HEK293T (cell line): ENCODE data around the gene IL17RE.

Experiments used
- ARNT ChIP-seq: fragments of 450-650 bp; IDR thresholded peaks from 2 replicates; pipeline ENCODE4 v1.6.1; 2017; ENCODE audit warnings: mild to moderate bottlenecking
- ELF4 ChIP-seq: fragments of 450-650 bp; IDR thresholded peaks from 2 replicates; pipeline ENCODE4 v1.6.1; 2017; ENCODE audit warnings: antibody characterized with exemption
- FOXA1 ChIP-seq: fragments of 450-650 bp; IDR thresholded peaks from 2 replicates; pipeline ENCODE4 v1.6.1; 2016; ENCODE audit warnings: mild to moderate bottlenecking
- FOXM1 ChIP-seq: fragments of 450-650 bp; IDR thresholded peaks from 2 replicates; pipeline ENCODE4 v1.6.1; 2017; ENCODE audit warnings: mild to moderate bottlenecking, borderline replicate concordance
- HDGF ChIP-seq: fragments of 450-650 bp; IDR thresholded peaks from 2 replicates; pipeline ENCODE4 v1.6.1; 2017; ENCODE audit warnings: antibody characterized with exemption, borderline replicate concordance
- LEF1 ChIP-seq: fragments of 450-650 bp; IDR thresholded peaks from 2 replicates; pipeline ENCODE4 v1.6.1; 2017; ENCODE audit warnings: mild to moderate bottlenecking, borderline replicate concordance
- NFRKB ChIP-seq: fragments of 450-650 bp; IDR thresholded peaks from 2 replicates; pipeline ENCODE4 v1.6.1; 2016; ENCODE audit warnings: mild to moderate bottlenecking, moderate library complexity
- SP1 ChIP-seq: fragments of 450-650 bp; IDR thresholded peaks from 2 replicates; pipeline ENCODE4 v1.6.1; 2017
- SUZ12 ChIP-seq: fragments of 450-650 bp; IDR thresholded peaks from 2 replicates; pipeline ENCODE4 v1.6.1; 2016; ENCODE audit warnings: mild to moderate bottlenecking
- TARDBP ChIP-seq: fragments of 450-650 bp; IDR thresholded peaks from 2 replicates; pipeline ENCODE4 v1.6.1; 2016
- TF ChIP-seq, protein P1 (sequence below): fragments of 450-650 bp; IDR thresholded peaks from 2 replicates; pipeline ENCODE4 v1.6.1; 2016

GRCh38 chr3:9930804-9931418, 28.3 kb downstream of the IL17RE start:
- no peak for TF ChIP-seq LEF1
- no peak for TF ChIP-seq SUZ12
- TF ChIP-seq ELF4: no peak
- TF ChIP-seq FOXM1: no peak
- TF ChIP-seq FOXA1: no peak
- no peak for TF ChIP-seq TARDBP
- TF ChIP-seq, protein P1, sequence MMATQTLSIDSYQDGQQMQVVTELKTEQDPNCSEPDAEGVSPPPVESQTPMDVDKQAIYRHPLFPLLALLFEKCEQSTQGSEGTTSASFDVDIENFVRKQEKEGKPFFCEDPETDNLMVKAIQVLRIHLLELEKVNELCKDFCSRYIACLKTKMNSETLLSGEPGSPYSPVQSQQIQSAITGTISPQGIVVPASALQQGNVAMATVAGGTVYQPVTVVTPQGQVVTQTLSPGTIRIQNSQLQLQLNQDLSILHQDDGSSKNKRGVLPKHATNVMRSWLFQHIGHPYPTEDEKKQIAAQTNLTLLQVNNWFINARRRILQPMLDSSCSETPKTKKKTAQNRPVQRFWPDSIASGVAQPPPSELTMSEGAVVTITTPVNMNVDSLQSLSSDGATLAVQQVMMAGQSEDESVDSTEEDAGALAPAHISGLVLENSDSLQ: no peak
- no peak for TF ChIP-seq SP1
- no peak for TF ChIP-seq HDGF
- no peak for TF ChIP-seq NFRKB
- TF ChIP-seq ARNT: no peak
